IMR-90 (cell line): Measurements from ENCODE around the gene FERMT2. TPM values are rescaled to one million over a fixed set of nuclear protein-coding genes. Genes with fewer than 3 reads are reported as not detected.

Experiments used
- ATAC-seq: fragments of 200-7000 bp; cut with Tn5 transposase; 2 replicates; pipeline ENCODE4 v1.9.1; 2020; ENCODE audit warnings: low read depth, mild to moderate bottlenecking, moderate library complexity
- BruUV-seq: library from RNA; stranded (reverse); fragments of 400-500 nt; replicated peaks from 2 replicates; lab custom pipeline; 2021; lab: Mats Ljungman, UMichigan
- CTCF ChIA-PET: fragments of 300-600 bp; formaldehyde crosslinking; extraction: SDS; loops from one replicate; lab custom pipeline; 2021; ENCODE audit warnings: antibody characterized with exemption; lab: Yijun Ruan, JAX
- POLR2A ChIA-PET: fragments of 300-600 bp; sonication (Branson Sonifier 250); formaldehyde crosslinking; loops from one replicate; lab custom pipeline; 2022; ENCODE audit warnings: antibody characterized with exemption; ENCODE audit not compliant: unreplicated experiment; lab: Charles Lee
- DNase-seq: peaks from one replicate; pipeline ENCODE4 v3.0.0; 2013
- H2AFZ ChIP-seq: replicated peaks from 2 replicates; pipeline ENCODE3; 2013; ENCODE audit warnings: low read length, mild to moderate bottlenecking; ENCODE audit not compliant: poor library complexity
- H2AK5ac ChIP-seq: 2 replicates; pipeline ENCODE4 v1.6.1; 2013; ENCODE audit warnings: low read depth, low read length, inconsistent platforms
- H2AK9ac ChIP-seq: replicated peaks from 2 replicates; pipeline ENCODE3; 2013; ENCODE audit warnings: mild to moderate bottlenecking, low read depth, low read length, moderate library complexity; ENCODE audit not compliant: poor library complexity
- H2BK120ac ChIP-seq: 2 replicates; pipeline ENCODE4 v1.6.1; 2013; ENCODE audit warnings: low read depth, low read length, inconsistent platforms
- H2BK15ac ChIP-seq: 3 replicates; pipeline ENCODE4 v1.6.1; 2013; ENCODE audit warnings: low read depth, low read length, inconsistent platforms
- H2BK20ac ChIP-seq: 2 replicates; pipeline ENCODE4 v1.6.1; 2013; ENCODE audit warnings: low read depth, mild to moderate bottlenecking, inconsistent platforms, low read length, moderate library complexity
- H2BK5ac ChIP-seq: 2 replicates; pipeline ENCODE4 v1.6.1; 2013; ENCODE audit warnings: mild to moderate bottlenecking, low read depth, low read length, inconsistent platforms; ENCODE audit not compliant: poor library complexity, severe bottlenecking
- H3K14ac ChIP-seq: replicated peaks from 2 replicates; pipeline ENCODE4 v1.6.1; 2013; ENCODE audit warnings: low read depth, low read length, inconsistent platforms
- H3K18ac ChIP-seq: 2 replicates; pipeline ENCODE4 v1.6.1; 2013; ENCODE audit warnings: low read depth, low read length, control low read depth
- H3K23ac ChIP-seq: 2 replicates; pipeline ENCODE4 v1.6.1; 2013; ENCODE audit warnings: low read depth, low read length, inconsistent platforms
- H3K27ac ChIP-seq: 2 replicates; pipeline ENCODE4 v1.5.1; 2013; ENCODE audit warnings: mild to moderate bottlenecking, control low read depth, low read length; ENCODE audit not compliant: insufficient read depth
- H3K27me3 ChIP-seq: 2 replicates; pipeline ENCODE4 v1.6.1; 2013; ENCODE audit warnings: low read length; ENCODE audit not compliant: control insufficient read depth, insufficient read depth
- H3K36me3 ChIP-seq: 2 replicates; pipeline ENCODE4 v1.6.1; 2013; ENCODE audit warnings: low read length, mixed read lengths; ENCODE audit not compliant: control insufficient read depth, insufficient read depth
- H3K4ac ChIP-seq: 2 replicates; pipeline ENCODE4 v1.6.1; 2013; ENCODE audit warnings: low read depth, low read length, inconsistent platforms
- H3K4me1 ChIP-seq: 2 replicates; pipeline ENCODE4 v1.6.1; 2013; ENCODE audit warnings: low read length, mixed read lengths; ENCODE audit not compliant: control insufficient read depth, insufficient read depth
- H3K4me2 ChIP-seq: 2 replicates; pipeline ENCODE4 v1.6.1; 2013; ENCODE audit warnings: low read depth, mild to moderate bottlenecking, control low read depth, low read length, moderate library complexity
- H3K4me3 ChIP-seq: 2 replicates; pipeline ENCODE4 v1.5.1; 2013; ENCODE audit warnings: low read depth, mild to moderate bottlenecking, control low read depth, low read length, moderate library complexity; ENCODE audit not compliant: insufficient read depth
- H3K56ac ChIP-seq: 2 replicates; pipeline ENCODE4 v1.6.1; 2013; ENCODE audit warnings: low read length, inconsistent platforms; ENCODE audit not compliant: insufficient read depth; ENCODE audit errors: extremely low read depth
- H3K79me1 ChIP-seq, 2 experiments: 2 replicates each; pipeline ENCODE4 v1.6.1; 2013; ENCODE audit warnings: low read length in 2 of 2, inconsistent platforms in 1 of 2, low read depth in 1 of 2
- H3K9ac ChIP-seq: 2 replicates; pipeline ENCODE4 v1.6.1; 2013; ENCODE audit warnings: low read depth, low read length, control low read depth
- H3K9me1 ChIP-seq: 2 replicates; pipeline ENCODE4 v1.6.1; 2013; ENCODE audit warnings: low read length, inconsistent platforms; ENCODE audit not compliant: insufficient read depth
- H3K9me3 ChIP-seq: 2 replicates; pipeline ENCODE4 v1.6.1; 2013; ENCODE audit warnings: low read length; ENCODE audit not compliant: control insufficient read depth, insufficient read depth
- H4K20me1 ChIP-seq: 2 replicates; pipeline ENCODE4 v1.6.1; 2013; ENCODE audit warnings: low read length, inconsistent platforms; ENCODE audit not compliant: insufficient read depth
- H4K5ac ChIP-seq: 2 replicates; pipeline ENCODE4 v1.6.1; 2013; ENCODE audit warnings: mild to moderate bottlenecking, low read depth, low read length, control low read depth
- H4K8ac ChIP-seq, 2 experiments: 2 replicates each; pipeline ENCODE4 v1.6.1; 2013; ENCODE audit warnings: low read depth in 2 of 2, low read length in 2 of 2, control low read depth in 1 of 2, inconsistent platforms in 1 of 2
- H4K91ac ChIP-seq: 2 replicates; pipeline ENCODE4 v1.6.1; 2013; ENCODE audit warnings: low read depth, low read length, inconsistent platforms; ENCODE audit not compliant: insufficient read depth
- FOS ChIP-seq: fragments of 150-350 bp; IDR thresholded peaks from 2 replicates; pipeline ENCODE4 v1.6.1; 2016; ENCODE audit warnings: low read depth, low read length
- RFX5 ChIP-seq: IDR thresholded peaks from 2 replicates; pipeline ENCODE4 v1.8.0; 2012; ENCODE audit warnings: low read depth, mild to moderate bottlenecking, low read length, moderate library complexity
- WGBS, 2 experiments: methylation state at CpG; one replicate each; pipeline versions ENCODE4 v1.1.5 to v1.1.7; 2013; ENCODE audit warnings: missing lambda C conversion rate in 2 of 2; ENCODE audit not compliant: insufficient read length in 1 of 2; ENCODE audit errors: extremely low coverage in 2 of 2; 5-methylcytosine and 5-hydroxymethylcytosine counted together
- dilution Hi-C: fragments of 300-500 bp; cut with HindIII; formaldehyde crosslinking; loops from one replicate; pipeline ENCODE4 v1.14.3; 2018; ENCODE audit warnings: low sequenced_read_pairs; ENCODE audit not compliant: unreplicated experiment
- in situ Hi-C: fragments of 300-500 bp; cut with MboI; formaldehyde crosslinking; loops from 3 replicates; pipeline ENCODE4 v1.14.3; 2019; ENCODE audit warnings: low sequenced_read_pairs, inconsistent platforms, mixed read lengths
- intact Hi-C: fragments of 100-400 bp; cut with micrococcal nuclease; formaldehyde crosslinking; loops from 2 replicates; pipeline ENCODE4 v1.10.0; 2022
- polyA plus RNA-seq, 3 experiments: library from polyadenylated mRNA; depleted of rRNA; stranded (reverse); fragments of >200 nt; gene quantifications; 2 replicates each; pipeline ENCODE4 v1.2.3, GENCODE V29; 2012; ENCODE audit warnings: low replicate concordance in 1 of 3
- total RNA-seq: library from RNA; depleted of rRNA; stranded (reverse); fragments of >200 nt; gene quantifications from 2 replicates; pipeline ENCODE4 v1.2.3, GENCODE V29; 2012
- TF ChIP-seq, protein P1 (sequence below): conservative IDR thresholded peaks from 2 replicates; pipeline ENCODE4 v1.5.1; 2012; ENCODE audit warnings: mild to moderate bottlenecking, low read depth, low read length, improper control_type of control experiment

The FERMT2 gene
- total and polyA plus RNA-seq, 2 of the 4 experiments (the other 2 are of a cell fraction), result 131 to 217 TPM

DNA sequence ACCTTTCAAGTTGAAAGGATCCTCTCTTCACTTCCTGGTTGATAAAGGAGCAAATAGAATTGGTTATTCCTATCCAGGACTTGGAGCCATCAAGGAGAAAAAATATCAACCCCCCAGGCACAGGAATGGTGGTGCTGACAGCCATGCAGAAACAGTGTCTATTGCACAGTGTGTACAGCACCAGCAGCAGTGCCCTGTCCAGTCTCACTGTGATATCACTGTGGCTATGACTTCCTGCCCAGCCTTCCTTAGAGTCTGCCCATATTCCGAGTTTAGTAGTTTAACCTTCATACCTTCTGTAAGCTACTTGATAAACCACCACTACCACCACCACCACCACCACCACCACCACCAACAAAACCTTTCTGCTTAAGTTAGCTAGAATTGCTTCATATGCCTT is 45.1 kb upstream of the FERMT2 start:
- no peak overlapping the region for H3K56ac ChIP-seq
- H3K4me2 ChIP-seq, result no peak overlapping the region
- 0 out of 3 replicates have a peak overlapping the region, but pooled peaks have one; percentile 2 for H2BK15ac ChIP-seq
- H4K5ac ChIP-seq, result no peak overlapping the region
- POLR2A ChIA-PET, result no interaction called here
- intact Hi-C loops (loop anchor here (5.0 kb wide), 1 partner anchor 46 kb away; no protein-coding TSS in a partner anchor), dilution Hi-C loops (no loop called here), in situ Hi-C loops (no loop called here)
- H3K9me1 ChIP-seq, result peaks cover 6% of the 10 kb centered on the region
- no peak overlapping the region for H3K18ac ChIP-seq
- no peak overlapping the region for H3K14ac ChIP-seq
- no peak overlapping the region for H3K4me3 ChIP-seq
- no peak overlapping the region for H3K4ac ChIP-seq
- no peaks in the 10 kb centered on the region for H3K9me3 ChIP-seq
- H4K20me1 ChIP-seq, result no peaks in the 10 kb centered on the region; the same call in 1 of the 2 replicates
- no peak overlapping the region for H2BK5ac ChIP-seq
- no peak for TF ChIP-seq FOS
- TF ChIP-seq, protein P1, sequence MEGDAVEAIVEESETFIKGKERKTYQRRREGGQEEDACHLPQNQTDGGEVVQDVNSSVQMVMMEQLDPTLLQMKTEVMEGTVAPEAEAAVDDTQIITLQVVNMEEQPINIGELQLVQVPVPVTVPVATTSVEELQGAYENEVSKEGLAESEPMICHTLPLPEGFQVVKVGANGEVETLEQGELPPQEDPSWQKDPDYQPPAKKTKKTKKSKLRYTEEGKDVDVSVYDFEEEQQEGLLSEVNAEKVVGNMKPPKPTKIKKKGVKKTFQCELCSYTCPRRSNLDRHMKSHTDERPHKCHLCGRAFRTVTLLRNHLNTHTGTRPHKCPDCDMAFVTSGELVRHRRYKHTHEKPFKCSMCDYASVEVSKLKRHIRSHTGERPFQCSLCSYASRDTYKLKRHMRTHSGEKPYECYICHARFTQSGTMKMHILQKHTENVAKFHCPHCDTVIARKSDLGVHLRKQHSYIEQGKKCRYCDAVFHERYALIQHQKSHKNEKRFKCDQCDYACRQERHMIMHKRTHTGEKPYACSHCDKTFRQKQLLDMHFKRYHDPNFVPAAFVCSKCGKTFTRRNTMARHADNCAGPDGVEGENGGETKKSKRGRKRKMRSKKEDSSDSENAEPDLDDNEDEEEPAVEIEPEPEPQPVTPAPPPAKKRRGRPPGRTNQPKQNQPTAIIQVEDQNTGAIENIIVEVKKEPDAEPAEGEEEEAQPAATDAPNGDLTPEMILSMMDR, result no peak
- TF ChIP-seq RFX5, result no peak
- H2AK9ac ChIP-seq, result no peak overlapping the region
- H3K9ac ChIP-seq, result no peak overlapping the region
- H2BK120ac ChIP-seq, result no peak overlapping the region
- no peak overlapping the region for H4K91ac ChIP-seq
- WGBS, 2 experiments, result no CpG with 5 or more reads among the region's 1 CpG
- no peak overlapping the region for H4K8ac ChIP-seq
- H2BK20ac ChIP-seq, result no peak overlapping the region
- BruUV-seq, result no TSS peak
- no peak for DNase-seq
- H2AK5ac ChIP-seq, result no peak overlapping the region
- H2AFZ ChIP-seq, result no peak overlapping the region
- H3K79me1 ChIP-seq, result no peaks in the 10 kb centered on the region
- H3K23ac ChIP-seq, result no peak overlapping the region
- H3K4me1 ChIP-seq, result peaks cover 6% of the 10 kb centered on the region
- CTCF ChIA-PET, result interaction anchor here (1.6 kb wide), 1 partner anchor 20 kb away, joined by 4 read pairs; no protein-coding TSS in a partner anchor
- no peak overlapping the region for H3K27ac ChIP-seq
- ATAC-seq, result no peak
- no peaks in the 10 kb centered on the region for H3K36me3 ChIP-seq
- no peaks in the 10 kb centered on the region for H3K27me3 ChIP-seq
